DMS 273 treated with DMSO at 0.1 percent for 48 hours (cell line): ENCODE results near the gene SUPT7L.
A peak's percentile ranks its signal among the peaks of the same experiment; 100 is the strongest.

Experiments used
- DNase-seq: peaks from one replicate; lab custom pipeline; 2025; lab: John Stamatoyannopoulos, UW

SUPT7L gene

GRCh38 chr2:27663285-27664153 lies at the start of gene SUPT7L, which contains the start of gene SLC4A1AP:
Gene SUPT7L, minus strand, starts transcription at chr2:27663614. Its CDS starts 1,422 bp downstream, at chr2:27662192.
Gene SLC4A1AP, plus strand, starts transcription at chr2:27663889. Its CDS starts 26 bp downstream, at chr2:27663915.
- DNase-seq = peak; percentile 61

DNA sequence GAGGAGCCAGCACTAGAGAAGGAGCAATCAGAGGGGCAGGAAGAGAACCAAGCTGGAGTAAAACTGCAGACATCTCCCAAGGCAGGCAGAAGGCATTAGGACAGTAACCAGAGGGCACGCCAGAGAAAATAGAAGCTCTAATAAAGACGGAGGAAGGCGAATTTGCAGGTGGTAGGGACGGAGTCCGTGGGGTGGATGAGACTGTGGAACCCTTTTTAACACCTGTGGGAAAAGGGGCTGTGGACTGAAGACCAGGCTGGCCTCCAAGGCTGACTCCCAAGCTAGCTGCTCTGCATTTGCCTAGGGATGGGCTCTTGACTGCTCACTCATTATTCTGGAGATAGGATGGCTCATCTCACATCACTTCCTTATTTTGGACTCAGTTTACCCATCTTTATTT lies 49.8 kb upstream of the SUPT7L start:
- DNase-seq = no peak

DNA sequence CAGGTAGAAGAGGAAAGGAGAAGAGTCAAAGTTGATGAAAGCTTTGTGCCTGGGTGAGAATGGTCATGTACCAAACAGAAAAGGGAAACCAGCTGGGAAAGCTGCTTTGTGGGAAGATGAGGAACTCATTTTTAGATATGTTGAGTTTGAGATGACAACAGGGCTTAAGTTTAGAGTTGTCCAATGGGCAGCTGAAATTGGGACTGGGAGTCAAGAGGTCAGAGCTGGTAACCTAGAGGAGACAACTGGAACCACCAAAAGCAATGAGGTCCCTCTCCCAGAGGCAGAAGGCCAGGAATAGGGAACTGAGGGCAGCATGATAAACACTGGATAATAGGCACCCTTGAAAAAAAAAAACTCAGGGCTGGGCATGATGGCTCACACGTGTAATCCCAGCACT lies 49.1 kb upstream of the SUPT7L start:
- no peak for DNase-seq

- no peak for DNase-seq
These were observed 48.4 kb upstream of the SUPT7L start for GRCh38 chr2:27711804-27712203.

DNA sequence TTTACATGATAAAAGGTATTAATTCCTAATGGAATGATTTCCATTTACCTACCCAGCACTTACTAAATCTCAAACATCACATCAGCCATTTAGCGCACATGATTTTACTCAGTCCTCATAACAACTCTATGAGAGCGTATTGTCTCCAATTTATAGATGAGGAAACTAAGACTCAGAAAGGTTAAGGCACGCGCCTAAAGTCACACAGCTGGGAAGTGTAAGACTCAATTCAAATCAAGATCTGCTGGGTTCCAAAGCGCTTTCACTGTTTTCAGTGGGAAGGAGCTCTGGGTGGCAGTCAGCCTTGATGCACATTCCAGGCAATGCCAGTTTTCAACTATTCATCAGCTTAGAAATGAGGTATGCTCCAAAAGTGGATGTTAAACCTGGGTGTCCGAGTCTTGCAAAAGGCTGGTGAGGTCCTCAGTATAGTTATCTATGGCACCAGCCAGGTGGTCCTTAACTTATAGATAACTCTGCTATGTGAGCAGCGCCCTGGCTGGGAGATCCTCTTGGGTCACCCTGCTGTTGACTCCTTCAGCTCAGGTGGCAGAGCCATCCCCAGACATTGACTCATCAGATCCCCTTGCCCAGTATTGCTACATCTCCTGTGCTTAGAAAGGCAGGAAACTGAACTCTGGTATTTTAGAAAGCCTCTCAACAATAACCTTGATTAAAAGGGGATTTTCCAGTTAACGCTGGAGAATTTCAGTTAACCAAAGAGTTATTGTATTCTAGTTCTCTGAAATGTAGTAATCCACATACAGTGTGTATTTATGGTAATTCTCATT lies 47.4 kb upstream of the SUPT7L start:
- DNase-seq = no peak

DNA sequence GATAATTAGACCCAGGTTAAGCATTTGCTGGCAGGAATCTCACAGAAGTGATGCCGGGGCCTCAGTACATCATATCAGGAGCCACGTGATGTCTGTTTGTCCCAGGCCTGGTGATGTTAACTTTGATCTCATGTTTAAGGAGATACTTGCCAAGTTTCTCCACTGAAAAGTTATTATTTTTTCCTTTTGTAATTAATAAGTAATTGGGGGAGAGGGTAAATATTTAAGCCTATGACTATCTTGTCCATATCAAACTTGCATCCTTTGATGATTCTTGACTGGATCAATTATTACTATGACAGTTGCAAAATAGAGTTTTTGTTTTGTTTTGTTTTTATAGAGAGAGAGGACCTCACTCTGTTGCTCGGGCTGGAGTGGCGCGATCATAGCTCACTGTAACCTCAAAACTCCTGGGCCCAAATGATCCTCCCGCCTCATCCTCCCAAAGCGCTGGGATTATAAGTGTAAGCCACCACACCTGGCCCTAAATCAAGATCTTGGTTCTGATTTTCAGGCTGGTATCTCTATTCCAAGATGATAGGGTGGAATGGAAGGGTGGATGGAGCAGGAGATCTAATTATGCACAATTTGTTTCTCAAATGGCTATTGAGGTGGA lies 46.7 kb upstream of the SUPT7L start:
- no peak for DNase-seq

- DNase-seq = no peak
These were observed 45.9 kb upstream of the SUPT7L start for GRCh38 chr2:27709326-27709725.

- DNase-seq = no peak
These were observed 45.3 kb upstream of the SUPT7L start for GRCh38 chr2:27708666-27709065.

DNA sequence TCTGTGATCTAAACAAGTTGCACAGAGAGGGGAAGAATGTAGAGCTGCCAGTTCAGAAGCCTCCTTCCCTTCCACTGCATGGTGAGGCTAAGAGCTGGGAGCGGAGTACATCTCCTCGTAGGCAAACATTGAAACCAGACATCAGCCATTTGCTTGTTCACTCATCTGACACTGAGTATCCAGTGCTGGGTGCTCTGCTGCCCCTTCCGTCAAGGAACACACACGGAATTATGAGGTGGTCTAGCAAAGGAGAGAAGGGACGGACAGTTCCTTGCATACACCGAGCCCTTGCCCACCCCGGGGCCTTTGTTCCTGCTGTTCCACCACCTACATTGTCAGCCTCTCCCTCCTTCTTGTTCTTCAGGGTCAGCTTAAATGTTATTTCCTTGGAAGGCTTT lies 44.8 kb upstream of the SUPT7L start:
- no peak for DNase-seq

DNA sequence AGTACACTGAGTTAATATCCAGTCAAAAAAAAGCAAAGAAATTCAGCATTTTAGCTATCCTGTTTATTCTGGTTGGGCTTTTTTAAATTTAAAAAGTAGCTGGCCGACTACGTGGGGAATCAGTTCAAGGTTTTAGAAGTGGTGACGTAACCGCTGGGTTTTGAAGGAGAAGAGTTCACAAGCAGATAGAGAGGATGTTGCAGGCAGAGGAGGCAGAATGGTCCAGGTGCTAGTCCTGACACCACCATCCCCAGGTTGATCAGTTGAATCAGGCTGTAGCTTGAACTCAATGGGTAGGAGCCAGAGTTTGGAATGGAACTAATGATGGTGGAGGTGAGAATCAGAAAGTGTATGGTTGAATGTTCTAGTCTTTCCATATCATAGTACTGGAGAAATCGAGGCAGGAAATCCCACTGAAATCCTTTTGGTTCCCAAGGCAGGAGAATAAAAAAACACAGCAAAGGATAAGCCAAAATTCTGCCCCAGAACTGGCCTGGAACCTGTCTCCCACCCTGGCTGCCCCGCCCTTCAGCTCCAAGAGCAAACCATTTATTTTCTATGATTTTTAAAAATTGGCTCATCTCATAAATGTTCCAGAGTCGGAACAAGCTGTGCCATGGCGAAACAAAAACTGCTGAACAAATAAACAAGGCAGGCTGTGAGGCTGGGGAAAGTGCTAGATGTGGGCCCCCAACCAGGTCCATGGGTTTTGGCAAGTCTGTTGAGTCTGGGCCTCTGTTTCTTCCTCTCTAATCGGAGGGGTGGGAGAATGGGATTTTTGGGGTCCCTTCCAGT lies 44.2 kb upstream of the SUPT7L start:
- DNase-seq = no peak

- DNase-seq = peak; percentile 56
These were observed 42.6 kb upstream of the SUPT7L start for GRCh38 chr2:27705851-27706622.

GRCh38 chr2:27704342-27704876 lies 41.0 kb upstream of the SUPT7L start:
- no peak for DNase-seq

- peak; percentile 67 for DNase-seq
These were observed 40.4 kb upstream of the SUPT7L start for GRCh38 chr2:27703638-27704341.

DNA sequence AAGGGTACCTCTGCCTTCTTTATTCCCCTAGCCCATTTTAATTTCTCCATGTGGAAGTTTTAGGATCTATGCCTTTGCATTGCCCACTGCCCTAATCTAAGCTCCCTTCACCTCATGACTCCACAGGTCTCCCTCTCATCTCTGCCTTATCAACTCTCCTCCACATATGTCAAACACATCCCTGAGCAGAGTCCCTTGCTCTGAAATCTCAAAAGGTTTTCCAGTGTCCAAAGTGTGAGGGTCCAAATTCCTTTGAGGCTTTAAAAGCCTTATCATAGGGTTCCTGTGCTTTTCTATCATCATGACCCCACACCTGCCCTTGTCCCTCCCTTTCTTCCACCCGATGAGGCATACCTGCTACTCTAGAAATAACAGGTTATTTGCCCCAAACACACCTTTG lies 38.9 kb upstream of the SUPT7L start:
- DNase-seq = no peak

- no peak for DNase-seq
These were observed 38.3 kb upstream of the SUPT7L start for GRCh38 chr2:27701676-27702075.

- no peak for DNase-seq
These were observed 34.2 kb upstream of the SUPT7L start for GRCh38 chr2:27697660-27698059.

DNA sequence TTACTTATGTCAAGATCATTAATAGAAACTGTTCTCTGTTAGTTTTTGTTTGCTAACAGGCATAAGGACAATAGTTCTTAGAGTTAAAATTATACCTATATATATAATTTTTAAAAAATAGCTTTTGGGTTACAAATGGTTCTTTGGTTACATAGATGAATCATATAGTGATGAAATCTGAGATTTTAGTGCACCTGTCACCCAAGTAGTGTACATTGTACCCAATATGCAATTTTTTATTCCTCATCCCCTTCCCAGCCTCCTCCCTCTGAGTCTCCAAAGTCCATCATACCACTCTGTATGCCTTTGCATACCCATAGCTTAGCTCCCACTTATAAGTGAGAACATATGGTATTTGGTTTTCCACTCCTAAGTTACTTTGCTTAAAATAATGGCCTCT lies 26.6 kb upstream of the SUPT7L start:
- no peak for DNase-seq

DNA sequence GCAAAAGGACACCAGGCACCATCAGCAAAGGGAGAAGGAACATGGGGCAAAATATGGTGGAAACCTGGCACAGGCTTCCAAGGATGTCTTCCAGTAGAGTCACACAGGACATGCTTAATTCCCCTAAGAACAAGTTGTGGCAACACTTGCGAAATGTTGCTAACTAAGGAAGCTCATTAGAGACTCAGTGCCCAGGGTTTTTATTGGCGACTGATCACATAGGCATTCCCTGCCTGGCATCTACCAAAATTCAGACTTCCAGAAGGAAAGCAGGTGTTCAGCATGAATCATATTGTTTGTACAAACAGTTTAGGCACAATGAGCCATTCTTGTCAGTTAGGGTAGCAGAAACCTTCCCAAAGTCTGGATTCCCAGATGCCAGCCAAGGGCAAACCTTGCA lies 26.0 kb upstream of the SUPT7L start:
- no peak for DNase-seq

DNA sequence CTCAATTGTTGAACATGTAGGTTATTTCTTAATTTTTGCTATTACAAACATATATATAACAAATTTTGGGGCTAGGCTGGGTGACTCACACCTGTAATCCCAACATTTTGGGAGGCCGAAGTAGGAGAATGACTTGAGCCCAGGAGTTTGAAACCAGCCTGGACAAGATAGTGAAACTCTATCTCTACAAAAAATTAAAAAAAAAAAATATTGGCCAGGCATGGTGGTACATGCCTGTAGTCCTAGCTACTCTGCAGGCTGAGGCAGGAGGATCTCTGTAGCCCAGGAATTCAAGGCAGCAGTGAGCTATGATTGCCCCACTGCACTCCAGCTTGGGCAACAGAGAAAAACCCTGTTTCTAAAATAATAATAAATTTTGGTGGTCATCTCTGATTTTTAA lies 23.8 kb upstream of the SUPT7L start:
- DNase-seq = no peak

- no peak for DNase-seq
These were observed 22.2 kb upstream of the SUPT7L start for GRCh38 chr2:27685577-27685976.
